ENCODE measurements around the gene NAT16. TPM values are rescaled to one million over a fixed set of nuclear protein-coding genes. Genes with fewer than 3 reads are reported as not detected.

The NAT16 gene
- total RNA-seq, 2 donors from 2014 or later = not detected

GRCh38 chr7:101169110-101169837, 10.8 kb downstream of the NAT16 start:
- Histone ChIP-seq H3K27me3 (peaks cover 63 to 70% of the 10 kb centered on the region in 2 donors), H3K4me1 (peaks cover 0 to 56% of the 10 kb centered on the region in 2 donors)
- no peak for DNase-seq (ENCODE audit: low spot score)

GRCh38 chr7:101168412-101169049, 11.6 kb downstream of the NAT16 start:
- TF ChIP-seq CTCF (IDR thresholded peaks at IDR 0.05) = no peak

More at GRCh38 chr7:101169110-101169837, 10.8 kb downstream of the NAT16 start:
- Histone ChIP-seq H3K27ac (no peak overlapping the region), H3K9me3 (no peaks in the 10 kb centered on the region), H3K4me3 (no peak overlapping the region), H3K36me3 (no peaks in the 10 kb centered on the region)
- TF ChIP-seq CTCF (IDR thresholded peaks at IDR 0.05) = no peak

GRCh38 chr7:101167645-101168411, 12.3 kb downstream of the NAT16 start:
- TF ChIP-seq CTCF (IDR thresholded peaks at IDR 0.05) = no peak
- Histone ChIP-seq H3K4me1 (peaks cover 0 to 56% of the 10 kb centered on the region in 2 donors), H3K27me3 (peaks cover 49 to 64% of the 10 kb centered on the region in 2 donors), H3K4me3 (no peak overlapping the region), H3K9me3 (no peaks in the 10 kb centered on the region), H3K27ac (no peak overlapping the region), H3K36me3 (no peaks in the 10 kb centered on the region)
- no peak for DNase-seq (ENCODE audit: low spot score)

More at GRCh38 chr7:101168412-101169049, 11.6 kb downstream of the NAT16 start:
- DNase-seq (ENCODE audit: low spot score) = no peak
- Histone ChIP-seq H3K4me1 (peaks cover 0 to 56% of the 10 kb centered on the region in 2 donors), H3K9me3 (no peaks in the 10 kb centered on the region), H3K27me3 (peaks cover 56 to 70% of the 10 kb centered on the region in 2 donors), H3K36me3 (no peaks in the 10 kb centered on the region), H3K27ac (no peak overlapping the region), H3K4me3 (no peak overlapping the region)

GRCh38 chr7:101166909-101167644, 13.0 kb downstream of the NAT16 start:
- Histone ChIP-seq H3K9me3 (no peaks in the 10 kb centered on the region), H3K27ac (no peak overlapping the region), H3K36me3 (no peaks in the 10 kb centered on the region), H3K4me1 (peaks cover 0 to 56% of the 10 kb centered on the region in 2 donors), H3K4me3 (no peak overlapping the region), H3K27me3 (peaks cover 41 to 61% of the 10 kb centered on the region in 2 donors)
- TF ChIP-seq CTCF (IDR thresholded peaks at IDR 0.05) = no peak
- no peak for DNase-seq (ENCODE audit: low spot score)

GRCh38 chr7:101166648-101166908, 13.5 kb downstream of the NAT16 start:
- Histone ChIP-seq H3K9me3 (no peaks in the 10 kb centered on the region), H3K27me3 (peaks cover 36 to 57% of the 10 kb centered on the region in 2 donors), H3K4me3 (no peak overlapping the region), H3K36me3 (no peaks in the 10 kb centered on the region), H3K4me1 (peaks cover 0 to 52% of the 10 kb centered on the region in 2 donors), H3K27ac (no peak overlapping the region)
- DNase-seq (ENCODE audit: low spot score) = no peak
- no peak for TF ChIP-seq CTCF (IDR thresholded peaks at IDR 0.05)
